ENCODE results near the gene E2F6.

- no peak for TF ChIP-seq CTCF (IDR thresholded peaks at IDR 0.05)
- TF ChIP-seq POLR2AphosphoS5 (IDR thresholded peaks at IDR 0.05): no peak
- no peak for TF ChIP-seq POLR2A (IDR thresholded peaks at IDR 0.05)
- no peak for TF ChIP-seq EP300 (IDR thresholded peaks at IDR 0.05)
These were observed 47.4 kb upstream of the E2F6 start for GRCh38 chr2:11513319-11513718.
